AG09309 (cell line): ENCODE measurements around the gene FAM184A.

ENCODE experiments used
- DNase-seq: peaks from one replicate; pipeline ENCODE4 v3.0.0-alpha.2; 2010; ENCODE audit warnings: low read depth
- H3K4me3 ChIP-seq: 2 replicates; pipeline ENCODE4 v1.5.1; 2011; ENCODE audit warnings: mild to moderate bottlenecking, low read depth, low read length, moderate library complexity; ENCODE audit not compliant: control insufficient read depth
- CTCF ChIP-seq: IDR thresholded peaks from 2 replicates; pipeline ENCODE4 v1.5.1; 2011; ENCODE audit warnings: mild to moderate bottlenecking, low read depth, low read length, inconsistent platforms; ENCODE audit not compliant: insufficient read depth, control insufficient read depth; ENCODE audit errors: missing control alignments

Gene FAM184A

GRCh38 chr6:119112812-119113530 lies 34.5 kb upstream of the FAM184A start:
- no peak for TF ChIP-seq CTCF
- DNase-seq: no peak

GRCh38 chr6:119110601-119111548 lies 32.4 kb upstream of the FAM184A start:
- no peak overlapping the region for H3K4me3 ChIP-seq
- peak; percentile 57 for TF ChIP-seq CTCF
- no peak for DNase-seq

More at GRCh38 chr6:119112812-119113530, 34.5 kb upstream of the FAM184A start:
- no peak overlapping the region for H3K4me3 ChIP-seq

- no peak overlapping the region for H3K4me3 ChIP-seq
- DNase-seq: no peak
- TF ChIP-seq CTCF: no peak
Observed at GRCh38 chr6:119109654-119110325, 31.3 kb upstream of the FAM184A start.

- no peak for DNase-seq
- H3K4me3 ChIP-seq: no peak overlapping the region
- no peak for TF ChIP-seq CTCF
Observed at GRCh38 chr6:119108076-119108475, 29.6 kb upstream of the FAM184A start.

GRCh38 chr6:119105282-119105681 lies 26.8 kb upstream of the FAM184A start:
- no peak overlapping the region for H3K4me3 ChIP-seq
- DNase-seq: no peak
- no peak for TF ChIP-seq CTCF

- no peak for DNase-seq
- no peak overlapping the region for H3K4me3 ChIP-seq
- no peak for TF ChIP-seq CTCF
Observed at GRCh38 chr6:119102901-119103300, 24.4 kb upstream of the FAM184A start.
